Hepatocyte (in vitro differentiated cells): ENCODE data around the gene CABP5. TPM values are rescaled to one million over a fixed set of nuclear protein-coding genes. Genes with fewer than 3 reads are reported as not detected.

ENCODE experiments used
- DNase-seq: peaks from one replicate; pipeline ENCODE4 v3.0.0-alpha.2; 2016; ENCODE audit warnings: low spot score
- H2AFZ ChIP-seq: fragments of 200-600 bp; sonication (generic); 2 replicates; pipeline ENCODE4 v1.6.0; 2016; ENCODE audit warnings: antibody characterized with exemption, mild to moderate bottlenecking
- H3K27ac ChIP-seq: fragments of 200-600 bp; sonication (generic); 2 replicates; pipeline ENCODE4 v1.5.1; 2016; ENCODE audit warnings: mild to moderate bottlenecking
- H3K27me3 ChIP-seq: fragments of 200-600 bp; sonication (generic); 2 replicates; pipeline ENCODE4 v1.6.1; 2016
- H3K36me3 ChIP-seq: fragments of 200-600 bp; sonication (generic); replicated peaks from 2 replicates; pipeline ENCODE4 v1.5.1; 2016; ENCODE audit warnings: low read depth; ENCODE audit not compliant: insufficient read depth
- H3K4me1 ChIP-seq: fragments of 200-600 bp; sonication (generic); 2 replicates; pipeline ENCODE4 v1.5.1; 2016; ENCODE audit warnings: mild to moderate bottlenecking, moderate library complexity; ENCODE audit not compliant: insufficient read depth
- H3K4me2 ChIP-seq: fragments of 200-600 bp; sonication (generic); 2 replicates; pipeline ENCODE4 v1.6.0; 2016
- H3K4me3 ChIP-seq: fragments of 200-600 bp; sonication (generic); 2 replicates; pipeline ENCODE4 v1.5.1; 2016; ENCODE audit warnings: mild to moderate bottlenecking
- H3K79me2 ChIP-seq: fragments of 200-600 bp; sonication (generic); 2 replicates; pipeline ENCODE4 v1.6.0; 2017; ENCODE audit warnings: mild to moderate bottlenecking
- H3K9me2 ChIP-seq: fragments of 200-600 bp; sonication (generic); replicated peaks from 2 replicates; pipeline ENCODE4 v1.6.0; 2017; ENCODE audit warnings: mild to moderate bottlenecking; ENCODE audit not compliant: insufficient read depth
- H3K9me3 ChIP-seq: fragments of 200-600 bp; sonication (generic); 2 replicates; pipeline ENCODE4 v1.5.1; 2016; ENCODE audit warnings: low read depth, mild to moderate bottlenecking
- H4K20me1 ChIP-seq: fragments of 200-600 bp; sonication (generic); 2 replicates; pipeline ENCODE4 v1.6.0; 2016; ENCODE audit warnings: mild to moderate bottlenecking; ENCODE audit not compliant: insufficient read depth, poor library complexity, severe bottlenecking
- CTCF ChIP-seq: fragments of 200-600 bp; sonication (generic); IDR thresholded peaks from 2 replicates; pipeline ENCODE4 v1.5.1; 2016; ENCODE audit warnings: antibody characterized with exemption, mild to moderate bottlenecking; ENCODE audit not compliant: poor library complexity
- EZH2 ChIP-seq: fragments of 200-600 bp; sonication (generic); IDR thresholded peaks from 2 replicates; pipeline ENCODE4 v1.6.1; 2016; ENCODE audit warnings: antibody characterized with exemption, mild to moderate bottlenecking, borderline replicate concordance
- EZH2phosphoT487 ChIP-seq: fragments of 200-600 bp; sonication (generic); IDR thresholded peaks from one replicate; pipeline ENCODE4 v1.6.1; 2018; ENCODE audit warnings: antibody characterized with exemption, mild to moderate bottlenecking, low read depth, moderate library complexity; ENCODE audit not compliant: unreplicated experiment, severe bottlenecking
- whole genome bisulfite sequencing: methylation state at CpG from one replicate; pipeline ENCODE4 v1.1.6; 2016; ENCODE audit warnings: low lambda C conversion rate; ENCODE audit errors: missing lambda C conversion rate; 5-methylcytosine and 5-hydroxymethylcytosine counted together
- polyA plus RNA-seq: library from polyadenylated mRNA; unstranded; fragments of >200 nt; fragmentation: Nextera tagmentation; extraction: Ambion mirVana; gene quantifications from 2 replicates; pipeline ENCODE4 v1.2.1, GENCODE V29; 2016
- total RNA-seq: library from RNA; depleted of rRNA; stranded (reverse); fragments of >200 nt; gene quantifications from 2 replicates; pipeline ENCODE4 v1.2.3, GENCODE V29; 2014

CABP5 gene
- total and polyA plus RNA-seq, 2 experiments from 2014 or later: not detected

- Histone ChIP-seq H3K4me3 (no peak overlapping the region), H3K27me3 (no peaks in the 10 kb centered on the region), H4K20me1 (no peaks in the 10 kb centered on the region), H3K9me3 (no peaks in the 10 kb centered on the region), H3K79me2 (no peaks in the 10 kb centered on the region), H3K36me3 (no peaks in the 10 kb centered on the region), H3K4me2 (no peak overlapping the region), H2AFZ (no peak overlapping the region), H3K9me2 (no peaks in the 10 kb centered on the region), H3K27ac (no peak overlapping the region), H3K4me1 (no peaks in the 10 kb centered on the region)
- TF ChIP-seq CTCF (no peak), EZH2 (no peak), EZH2phosphoT487 (no peak)
- WGBS: 75% methylated on average over 6 of the region's 6 CpGs
- DNase-seq: no peak
Measured at GRCh38 chr19:48000846-48001245, 43.0 kb downstream of the CABP5 start.

DNA sequence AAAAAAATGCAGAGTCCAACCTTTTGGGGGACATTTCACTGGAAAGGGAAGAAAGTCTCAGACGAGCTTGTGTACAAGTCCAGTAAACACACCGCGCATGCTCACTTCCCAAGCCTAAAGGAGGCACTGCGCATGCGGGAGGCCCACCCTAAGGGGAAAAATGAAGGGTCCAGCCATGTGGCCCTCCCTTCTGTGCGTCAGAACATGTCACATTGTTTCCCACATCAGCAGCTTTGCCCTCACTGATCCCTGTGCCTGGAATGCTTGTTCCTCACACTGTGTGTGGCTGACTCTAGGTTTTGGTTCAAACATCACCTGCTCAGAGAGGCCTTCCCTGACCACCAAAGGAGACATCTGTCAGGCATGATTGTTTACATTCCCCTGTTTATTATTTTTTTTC lies 45.1 kb downstream of the CABP5 start:
- no peaks in the 10 kb centered on the region for H3K9me2 ChIP-seq
- no peak overlapping the region for H3K4me2 ChIP-seq
- WGBS: 91% methylated on average over 6 of the region's 6 CpGs
- no peaks in the 10 kb centered on the region for H4K20me1 ChIP-seq
- no peaks in the 10 kb centered on the region for H3K27me3 ChIP-seq
- no peak overlapping the region for H3K4me3 ChIP-seq
- no peak for DNase-seq
- H3K27ac ChIP-seq: no peak overlapping the region
- H3K9me3 ChIP-seq: no peaks in the 10 kb centered on the region
- no peak overlapping the region for H2AFZ ChIP-seq
- no peaks in the 10 kb centered on the region for H3K36me3 ChIP-seq
- H3K79me2 ChIP-seq: no peaks in the 10 kb centered on the region
- peaks cover 3% of the 10 kb centered on the region for H3K4me1 ChIP-seq
- no peak for TF ChIP-seq CTCF
- no peak for TF ChIP-seq EZH2
- TF ChIP-seq EZH2phosphoT487: no peak

DNA sequence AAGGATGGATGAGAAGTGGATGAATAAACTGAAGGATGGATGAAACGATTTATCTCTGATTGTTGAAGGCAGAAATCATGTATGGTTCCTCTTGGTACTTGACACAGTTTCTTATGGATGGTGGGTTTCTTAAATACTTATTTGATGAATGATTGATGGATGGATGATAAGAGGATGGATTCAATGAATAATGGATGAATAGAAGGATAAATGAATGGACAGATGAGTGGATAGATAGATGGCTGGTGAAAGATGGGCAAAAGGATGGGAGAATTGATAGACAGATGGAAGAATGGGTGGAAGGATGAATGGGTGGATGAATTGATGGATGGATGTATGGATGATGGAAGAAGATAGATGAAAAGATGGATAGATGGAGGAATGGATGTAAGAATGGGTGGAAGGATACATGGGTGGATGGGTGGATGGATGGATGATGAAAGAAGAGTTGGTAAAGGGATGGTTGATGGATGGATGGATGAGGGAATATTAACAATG lies 47.6 kb downstream of the CABP5 start:
- H3K9me3 ChIP-seq: no peaks in the 10 kb centered on the region
- no peak for DNase-seq
- H4K20me1 ChIP-seq: no peaks in the 10 kb centered on the region
- H3K4me1 ChIP-seq: peaks cover 3% of the 10 kb centered on the region
- H3K4me2 ChIP-seq: no peak overlapping the region
- TF ChIP-seq EZH2phosphoT487: no peak
- TF ChIP-seq EZH2: no peak
- TF ChIP-seq CTCF: no peak
- H3K9me2 ChIP-seq: no peaks in the 10 kb centered on the region
- 61% methylated on average over 1 of the region's 1 CpG for WGBS
- no peak overlapping the region for H3K27ac ChIP-seq
- H3K4me3 ChIP-seq: no peak overlapping the region
- no peaks in the 10 kb centered on the region for H3K36me3 ChIP-seq
- no peak overlapping the region for H2AFZ ChIP-seq
- no peaks in the 10 kb centered on the region for H3K27me3 ChIP-seq
- H3K79me2 ChIP-seq: no peaks in the 10 kb centered on the region
